ENCODE data around the gene EEPD1. TPM values are rescaled to one million over a fixed set of nuclear protein-coding genes. Genes with fewer than 3 reads are reported as not detected.

EEPD1 gene
- total RNA-seq, 2 experiments from 2014 or later, result 1.4 to 3.3 TPM

DNA sequence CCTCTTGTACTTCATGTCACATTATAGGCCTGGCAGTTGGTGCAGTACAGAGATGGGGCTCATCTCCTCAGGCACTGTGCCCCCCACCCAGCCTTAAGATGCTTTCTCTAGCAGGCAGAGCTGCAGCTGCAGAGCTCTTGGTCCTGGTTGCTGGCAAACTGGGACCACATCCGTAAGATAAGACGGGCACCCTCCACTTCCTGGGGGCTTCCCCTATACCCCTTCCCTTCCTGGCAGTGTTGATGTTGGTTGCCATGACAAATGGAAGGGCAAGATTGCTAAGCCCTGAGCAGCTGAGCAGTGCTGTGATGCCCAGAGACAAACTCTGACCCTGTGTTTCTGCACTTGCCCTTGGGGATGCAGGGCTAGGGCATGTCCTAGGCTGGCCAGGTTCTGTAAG lies 133.2 kb downstream of the EEPD1 start:
- Mint-ChIP-seq H3K27me3 (peaks cover 4% of the 10 kb centered on the region), H3K4me3 (peak overlapping the region; percentile 64), H3K4me1 (peaks cover 66% of the 10 kb centered on the region), H3K36me3 (peaks cover 1% of the 10 kb centered on the region), H3K9me3 (ENCODE audit: low read depth) (no peaks in the 10 kb centered on the region), H3K27ac (peak overlapping the region; percentile 96)
- CTCF ChIA-PET, result interaction anchor here (1.0 to 7.8 kb wide), 4 partner anchors 9 to 301 kb away, joined by 3 to 57 read pairs (median 6); no protein-coding TSS in a partner anchor
- ATAC-seq (peak; percentile 67), DNase-seq (peak; percentile 80)

- CTCF ChIA-PET, result interaction anchor here (1.0 to 7.8 kb wide), 7 partner anchors 9 to 486 kb away, joined by 3 to 57 read pairs (median 5); partner anchors contain the start of gene SEPTIN7
- H3K27me3 Mint-ChIP-seq, result no peaks in the 10 kb centered on the region
- H3K27ac Mint-ChIP-seq, result peak overlapping the region; percentile 96
- no peaks in the 10 kb centered on the region for H3K9me3 Mint-ChIP-seq (ENCODE audit: low read depth)
- peaks cover 1% of the 10 kb centered on the region for H3K36me3 Mint-ChIP-seq
- H3K4me1 Mint-ChIP-seq, result peaks cover 66% of the 10 kb centered on the region
- ATAC-seq (no peak), DNase-seq (no peak)
- H3K4me3 Mint-ChIP-seq, result peak overlapping the region; percentile 64
Observed at GRCh38 chr7:36286688-36287087, 133.6 kb downstream of the EEPD1 start.

DNA sequence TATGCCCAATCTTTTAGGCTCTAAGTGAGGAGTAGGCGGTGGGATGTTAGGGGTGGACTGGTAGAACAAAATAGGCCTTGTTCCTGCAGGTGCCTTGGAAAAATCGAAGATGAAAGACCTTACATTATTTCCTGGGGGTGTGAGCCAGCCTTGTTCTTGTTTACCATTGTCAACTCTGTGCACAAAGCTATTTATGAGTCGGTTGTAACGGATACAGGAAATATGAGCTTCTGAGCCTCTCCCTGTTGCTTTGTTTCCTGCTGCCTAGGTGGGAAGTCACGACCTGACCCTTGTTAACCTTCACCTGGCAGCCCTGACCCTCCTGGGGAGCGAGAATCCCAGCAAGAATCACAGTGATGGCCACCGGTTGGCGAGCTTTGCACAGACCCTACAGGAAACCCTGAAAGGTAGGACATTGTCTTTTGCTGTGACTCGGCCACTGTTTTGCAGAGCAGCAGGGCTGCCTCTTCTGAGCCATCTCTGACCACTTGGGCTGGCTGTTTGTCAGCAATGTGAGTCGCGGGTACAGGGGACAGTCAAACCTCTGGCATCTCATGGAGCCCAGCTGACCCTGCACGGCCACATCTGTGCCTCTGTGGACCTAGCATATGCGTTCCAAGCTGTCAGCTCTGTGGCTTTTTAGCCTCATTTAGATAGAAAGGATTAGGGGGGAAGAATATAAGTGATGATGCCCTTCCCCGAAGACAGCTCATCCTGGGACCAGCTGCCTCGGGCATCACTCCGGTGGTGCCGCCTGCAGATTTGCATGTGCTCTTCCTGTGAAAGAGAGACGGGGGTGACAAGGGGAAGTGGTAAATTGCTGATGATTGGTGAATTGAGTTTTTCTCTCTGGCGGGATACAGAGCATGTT lies 134.6 kb downstream of the EEPD1 start:
- peak overlapping the region; percentile 88 for H3K27ac Mint-ChIP-seq
- H3K36me3 Mint-ChIP-seq, result peaks cover 1% of the 10 kb centered on the region
- DNase-seq (peak; percentile 68), ATAC-seq (peak; percentile 38)
- no peaks in the 10 kb centered on the region for H3K9me3 Mint-ChIP-seq (ENCODE audit: low read depth)
- no peaks in the 10 kb centered on the region for H3K27me3 Mint-ChIP-seq
- H3K4me3 Mint-ChIP-seq, result peak overlapping the region; percentile 55
- CTCF ChIA-PET, result interaction anchor here (0.6 to 7.8 kb wide), 12 partner anchors 10 to 883 kb away, joined by 3 to 57 read pairs (median 4); partner anchors contain the start of gene SEPTIN7
- peaks cover 68% of the 10 kb centered on the region for H3K4me1 Mint-ChIP-seq

DNA sequence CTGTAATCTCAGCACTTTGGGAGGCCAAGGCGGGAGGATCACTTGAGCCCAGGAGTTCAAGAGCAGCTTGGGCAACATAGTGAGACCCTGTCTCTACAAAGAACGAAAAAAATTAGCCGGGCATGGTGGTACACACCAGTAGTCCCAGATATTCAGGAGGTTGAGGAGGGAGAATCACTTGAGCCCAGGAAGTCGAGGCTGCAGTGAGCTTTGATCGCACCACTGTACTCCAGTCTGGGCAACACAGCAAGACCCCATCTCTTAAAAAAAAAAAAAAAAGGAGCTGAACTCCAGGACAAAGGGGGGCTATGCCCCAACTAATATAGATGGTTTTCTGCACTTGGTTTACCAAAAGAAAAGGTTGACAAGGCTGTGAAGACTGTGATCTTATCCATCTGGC lies 135.4 kb downstream of the EEPD1 start:
- CTCF ChIA-PET, result interaction anchor here (1.0 to 7.8 kb wide), 6 partner anchors 11 to 371 kb away, joined by 3 to 57 read pairs (median 6); no protein-coding TSS in a partner anchor
- no peaks in the 10 kb centered on the region for H3K9me3 Mint-ChIP-seq (ENCODE audit: low read depth)
- H3K4me1 Mint-ChIP-seq, result peaks cover 60% of the 10 kb centered on the region
- peaks cover 1% of the 10 kb centered on the region for H3K36me3 Mint-ChIP-seq
- no peaks in the 10 kb centered on the region for H3K27me3 Mint-ChIP-seq
- peak overlapping the region; percentile 88 for H3K27ac Mint-ChIP-seq
- ATAC-seq, result no peak
- no peak for DNase-seq
- peak overlapping the region; percentile 55 for H3K4me3 Mint-ChIP-seq

- H3K27me3 Mint-ChIP-seq, result no peaks in the 10 kb centered on the region
- H3K36me3 Mint-ChIP-seq, result peaks cover 1% of the 10 kb centered on the region
- no peak overlapping the region for H3K4me3 Mint-ChIP-seq
- peaks cover 46% of the 10 kb centered on the region for H3K4me1 Mint-ChIP-seq
- CTCF ChIA-PET, result interaction anchor here (0.5 to 7.8 kb wide), 5 partner anchors 9 to 373 kb away, joined by 3 to 57 read pairs (median 5); no protein-coding TSS in a partner anchor
- H3K9me3 Mint-ChIP-seq (ENCODE audit: low read depth), result no peaks in the 10 kb centered on the region
- H3K27ac Mint-ChIP-seq, result no peak overlapping the region
- ATAC-seq (no peak), DNase-seq (no peak)
Observed at GRCh38 chr7:36289833-36290661, 137.0 kb downstream of the EEPD1 start.

DNA sequence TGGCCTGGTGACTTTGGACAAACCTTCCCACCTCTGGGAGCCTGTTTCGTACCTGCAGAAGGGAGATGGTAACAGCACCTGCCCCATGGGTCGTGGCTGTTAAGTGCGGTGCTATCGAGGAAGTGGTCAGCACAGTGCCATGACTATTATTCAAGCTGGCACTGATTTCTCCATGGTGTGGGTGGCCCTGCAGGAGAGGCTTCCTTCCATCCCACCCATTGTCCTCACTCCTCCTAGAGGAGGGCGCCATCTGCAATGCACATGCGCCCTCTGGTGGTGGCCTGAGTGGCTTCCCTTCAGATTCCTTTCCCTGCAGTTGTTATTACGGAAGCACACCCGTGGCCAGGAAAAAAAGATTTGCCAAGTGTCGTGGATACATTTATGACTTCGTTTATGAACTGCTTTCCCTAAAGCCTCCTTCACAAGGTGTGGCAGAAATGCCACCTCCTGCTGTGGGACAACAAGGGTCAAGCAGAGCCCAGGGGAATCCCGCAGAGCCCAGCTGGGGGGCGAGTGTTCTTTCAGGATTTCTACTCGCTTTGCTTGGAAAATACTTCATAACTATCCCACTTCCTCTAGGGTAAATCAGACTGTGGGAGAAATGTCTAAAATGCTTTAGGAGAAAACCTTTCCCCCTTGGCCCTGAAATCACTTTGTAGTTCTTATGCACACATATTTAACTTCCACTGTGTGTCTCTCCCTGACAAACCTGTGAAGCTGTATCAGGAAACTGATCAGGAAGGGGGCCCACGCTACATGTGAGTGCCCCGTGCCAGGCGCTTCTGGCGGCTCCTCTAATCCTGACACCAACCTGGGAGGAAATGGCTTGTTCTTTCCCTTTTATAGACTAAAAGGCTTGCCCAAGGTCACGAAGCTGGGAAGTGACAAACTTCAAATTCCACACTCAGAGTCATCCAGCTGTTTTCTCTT lies 138.6 kb downstream of the EEPD1 start:
- Mint-ChIP-seq H3K27me3 (no peaks in the 10 kb centered on the region), H3K4me1 (peaks cover 36% of the 10 kb centered on the region), H3K9me3 (ENCODE audit: low read depth) (no peaks in the 10 kb centered on the region), H3K4me3 (peak overlapping the region; percentile 57), H3K27ac (no peak overlapping the region), H3K36me3 (no peaks in the 10 kb centered on the region)
- ATAC-seq, result peak; percentile 58
- CTCF ChIA-PET, result interaction anchor here (0.5 to 7.8 kb wide), 12 partner anchors 9 to 1157 kb away, joined by 3 to 57 read pairs (median 4); partner anchors contain the start of gene ELMO1
- peak; percentile 75 for DNase-seq

- CTCF ChIA-PET, result no interaction called here
- H3K27ac Mint-ChIP-seq, result no peak overlapping the region
- peaks cover 16% of the 10 kb centered on the region for H3K4me1 Mint-ChIP-seq
- no peaks in the 10 kb centered on the region for H3K27me3 Mint-ChIP-seq
- ATAC-seq, result no peak
- no peak for DNase-seq
- H3K4me3 Mint-ChIP-seq, result no peak overlapping the region
- H3K9me3 Mint-ChIP-seq (ENCODE audit: low read depth), result no peaks in the 10 kb centered on the region
- H3K36me3 Mint-ChIP-seq, result no peaks in the 10 kb centered on the region
Observed at GRCh38 chr7:36295090-36295489, 142.0 kb downstream of the EEPD1 start.

GRCh38 chr7:36296284-36296683 lies 143.2 kb downstream of the EEPD1 start:
- H3K9me3 Mint-ChIP-seq (ENCODE audit: low read depth), result no peaks in the 10 kb centered on the region
- peaks cover 14% of the 10 kb centered on the region for H3K4me1 Mint-ChIP-seq
- ATAC-seq, result no peak
- no peaks in the 10 kb centered on the region for H3K36me3 Mint-ChIP-seq
- no peaks in the 10 kb centered on the region for H3K27me3 Mint-ChIP-seq
- CTCF ChIA-PET, result no interaction called here
- no peak overlapping the region for H3K4me3 Mint-ChIP-seq
- DNase-seq, result no peak
- H3K27ac Mint-ChIP-seq, result no peak overlapping the region

- H3K27ac Mint-ChIP-seq, result no peak overlapping the region
Observed at GRCh38 chr7:36297364-36298009, 144.4 kb downstream of the EEPD1 start.

DNA sequence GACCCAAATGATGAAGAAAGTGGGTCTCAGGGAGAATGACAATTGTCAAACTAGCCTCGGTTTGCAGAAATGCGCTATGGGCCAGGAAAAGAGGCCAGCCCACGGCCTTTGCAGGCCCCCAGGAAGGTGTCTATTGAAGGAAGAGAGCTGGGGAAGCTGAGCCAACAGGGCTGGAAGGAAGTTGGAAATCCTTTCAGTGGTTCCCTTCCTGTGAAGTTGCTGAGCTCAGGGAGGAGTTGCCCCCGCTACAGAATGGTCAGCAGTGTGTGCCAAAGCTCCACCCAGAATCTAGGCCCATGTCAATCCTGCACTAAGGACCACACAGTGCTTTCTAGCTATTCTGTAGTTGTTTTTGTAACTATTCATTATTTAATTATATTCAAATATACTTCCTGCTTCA lies 145.1 kb downstream of the EEPD1 start:
- H3K27me3 Mint-ChIP-seq, result no peaks in the 10 kb centered on the region
- no peaks in the 10 kb centered on the region for H3K9me3 Mint-ChIP-seq (ENCODE audit: low read depth)
- no peak overlapping the region for H3K27ac Mint-ChIP-seq
- H3K36me3 Mint-ChIP-seq, result no peaks in the 10 kb centered on the region
- no peak overlapping the region for H3K4me3 Mint-ChIP-seq
- no peak for DNase-seq
- H3K4me1 Mint-ChIP-seq, result no peaks in the 10 kb centered on the region
- CTCF ChIA-PET, result no interaction called here
- ATAC-seq, result no peak

More at GRCh38 chr7:36297364-36298009, 144.4 kb downstream of the EEPD1 start:
- Mint-ChIP-seq H3K4me1 (peaks cover 2% of the 10 kb centered on the region), H3K9me3 (ENCODE audit: low read depth) (no peaks in the 10 kb centered on the region), H3K27me3 (no peaks in the 10 kb centered on the region), H3K36me3 (no peaks in the 10 kb centered on the region), H3K4me3 (no peak overlapping the region)
- no peak for DNase-seq
- no peak for ATAC-seq
- CTCF ChIA-PET, result no interaction called here

DNA sequence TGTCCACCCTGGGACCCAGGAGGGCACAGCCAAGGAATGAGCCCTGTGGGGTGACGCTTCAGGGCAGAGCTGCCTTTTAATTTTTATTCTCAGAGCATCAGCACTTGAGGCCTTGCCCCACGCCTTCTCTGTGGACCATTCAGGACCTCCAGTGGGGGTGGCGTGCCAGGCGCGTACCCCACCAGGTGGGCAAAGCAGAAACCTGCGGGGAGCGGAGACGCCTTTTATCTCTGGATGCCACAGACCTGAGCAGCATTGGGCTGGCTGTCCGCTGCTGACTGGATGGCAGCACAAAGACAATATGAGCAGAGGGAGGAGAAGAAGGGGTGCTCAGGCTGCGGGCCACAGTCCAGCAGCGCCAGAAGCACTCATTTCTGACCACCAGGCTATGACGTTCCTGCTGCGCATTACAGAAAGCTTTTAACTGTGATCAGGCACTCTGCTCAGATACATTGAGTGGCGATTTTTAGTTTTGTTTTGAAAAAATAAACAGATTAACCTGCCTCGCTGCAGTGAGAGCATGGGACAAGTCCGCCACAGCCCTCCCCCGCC lies 146.2 kb downstream of the EEPD1 start:
- CTCF ChIA-PET, result interaction anchor here (1.1 to 1.9 kb wide), 2 partner anchors 20 to 314 kb away, joined by 3 to 5 read pairs; no protein-coding TSS in a partner anchor
- Mint-ChIP-seq H3K27me3 (no peaks in the 10 kb centered on the region), H3K4me1 (no peaks in the 10 kb centered on the region), H3K9me3 (ENCODE audit: low read depth) (no peaks in the 10 kb centered on the region), H3K4me3 (no peak overlapping the region), H3K27ac (no peak overlapping the region), H3K36me3 (no peaks in the 10 kb centered on the region)
- ATAC-seq (no peak), DNase-seq (no peak)

Data from activated CD8-positive, alpha-beta memory T cell treated with anti-CD3 and anti-CD28 coated beads, Interleukin-2, amount 10 ng/mL, durations not matched to agents 7 days and 5 days (primary cell).